CD4-positive, alpha-beta T cell treated with Interleukin-12 subunit alpha and Interleukin-12 subunit beta, for 1 hour (primary cell): ENCODE measurements around the gene NUP85.
"Not testable (repeated sequence)": the region's sequence is repeated elsewhere in the genome, so short reads cannot be mapped to it uniquely, and the experiment has no call there.

Experiments used
- DNase-seq: peaks from one replicate; pipeline ENCODE4 v3.0.0-alpha.2; 2020

The NUP85 gene

GRCh38 chr17:75205037-75205792 is at the start of gene NUP85:
TSS of gene NUP85 (plus strand) at chr17:75205679. CDS start at chr17:75205762, 83 bp downstream.
- DNase-seq, result peak; percentile 91

- DNase-seq, result not testable (repeated sequence)
Observed at GRCh38 chr17:75158480-75158879, 47.0 kb upstream of the NUP85 start.

GRCh38 chr17:75159196-75160031 is 46.1 kb upstream of the NUP85 start:
- no peak for DNase-seq

GRCh38 chr17:75160211-75160610 is 45.3 kb upstream of the NUP85 start:
- DNase-seq, result no peak

- no peak for DNase-seq
Observed at GRCh38 chr17:75163074-75163473, 42.4 kb upstream of the NUP85 start.

GRCh38 chr17:75164606-75165005 is 40.9 kb upstream of the NUP85 start:
- DNase-seq, result not testable (repeated sequence)

GRCh38 chr17:75168998-75169397 is 36.5 kb upstream of the NUP85 start:
- DNase-seq, result no peak

- DNase-seq, result no peak
Observed at GRCh38 chr17:75173526-75173925, 32.0 kb upstream of the NUP85 start.

GRCh38 chr17:75174996-75175395 is 30.5 kb upstream of the NUP85 start:
- DNase-seq, result no peak

GRCh38 chr17:75176625-75177024 is 28.9 kb upstream of the NUP85 start:
- DNase-seq, result no peak

GRCh38 chr17:75178453-75178852 is 27.0 kb upstream of the NUP85 start:
- no peak for DNase-seq

GRCh38 chr17:75181110-75181509 is 24.4 kb upstream of the NUP85 start:
- DNase-seq, result no peak

- DNase-seq, result peak; percentile 60
Observed at GRCh38 chr17:75181608-75182318, 23.7 kb upstream of the NUP85 start.

GRCh38 chr17:75182319-75182568 is 23.2 kb upstream of the NUP85 start:
- DNase-seq, result no peak

- peak; percentile 97 for DNase-seq
Observed at GRCh38 chr17:75182569-75183436, 22.7 kb upstream of the NUP85 start, which contains the start of gene SUMO2. TSS of gene SUMO2 (minus strand) at chr17:75182959. CDS start at chr17:75182834, 125 bp downstream.

- no peak for DNase-seq
Observed at GRCh38 chr17:75183999-75184884, 21.2 kb upstream of the NUP85 start.

GRCh38 chr17:75188614-75189013 is 16.9 kb upstream of the NUP85 start:
- no peak for DNase-seq

- no peak for DNase-seq
Observed at GRCh38 chr17:75191584-75191983, 13.9 kb upstream of the NUP85 start.

GRCh38 chr17:75194879-75195278 is 10.6 kb upstream of the NUP85 start:
- DNase-seq, result no peak

GRCh38 chr17:75199886-75200618 is 5.4 kb upstream of the NUP85 start:
- DNase-seq, result no peak

- no peak for DNase-seq
Observed at GRCh38 chr17:75205793-75206163, 299 bp downstream of the NUP85 start.
